Esophagus muscularis mucosa (tissue), 4 donors: ENCODE data around the gene SLC22A13. TPM values are rescaled to one million over a fixed set of nuclear protein-coding genes. Genes with fewer than 3 reads are reported as not detected.
"Not testable (repeated sequence)": the region's sequence is repeated elsewhere in the genome, so short reads cannot be mapped to it uniquely, and the experiment has no call there.

ENCODE experiments used
- DNase-seq: peaks from one replicate; pipeline ENCODE4 v3.0.0-alpha.2; 2017; ENCODE audit errors: extremely low spot score
- H3K27ac ChIP-seq, 4 donors: fragments of 200-600 bp; sonication (generic); replicated peaks in 1 of 4; 1 replicate in 3 of 4; 2 replicates in 1 of 4; pipeline ENCODE4 v1.5.1; 2016 to 2019; ENCODE audit warnings: mild to moderate bottlenecking in 1 of 4
- H3K27me3 ChIP-seq, 4 donors: fragments of 200-600 bp; sonication (generic); one replicate each; pipeline versions ENCODE4 v1.5.1 to v1.6.0; 2016 to 2019
- H3K36me3 ChIP-seq, 4 donors: fragments of 200-600 bp; sonication (generic); one replicate each; pipeline ENCODE4 v1.5.1; 2016 to 2019
- H3K4me1 ChIP-seq, 4 donors: fragments of 200-600 bp; sonication (generic); one replicate each; pipeline ENCODE4 v1.5.1; 2016 to 2019
- H3K4me3 ChIP-seq, 4 donors: fragments of 200-600 bp; sonication (generic); 1 replicate in 2 of 4; 2 replicates in 2 of 4; pipeline ENCODE4 v1.5.1; 2016 to 2019; ENCODE audit warnings: mild to moderate bottlenecking in 4 of 4, moderate library complexity in 1 of 4
- H3K9me3 ChIP-seq, 4 donors: fragments of 200-600 bp; sonication (generic); 1 replicate in 3 of 4; 2 replicates in 1 of 4; pipeline ENCODE4 v1.5.1; 2016 to 2019
- EP300 ChIP-seq: sonication (generic); formaldehyde crosslinking; IDR thresholded peaks from one replicate; pipeline ENCODE4 v1.6.1; 2017; ENCODE audit warnings: antibody characterized with exemption
- POLR2A ChIP-seq: fragments of 450-650 bp; IDR thresholded peaks from one replicate; pipeline ENCODE4 v1.6.1; 2017; ENCODE audit warnings: antibody characterized with exemption, moderate library complexity, mild to moderate bottlenecking, low read depth
- POLR2AphosphoS5 ChIP-seq, 2 donors: sonication (generic); formaldehyde crosslinking; IDR thresholded peaks; one replicate each; pipeline ENCODE4 v1.6.1; 2017; ENCODE audit warnings: antibody characterized with exemption in 2 of 2
- WGBS: methylation state at CpG from one replicate; pipeline ENCODE4 v1.1.5; 2018; 5-methylcytosine and 5-hydroxymethylcytosine counted together
- intact Hi-C: fragments of 100-400 bp; cut with DNase I; formaldehyde crosslinking; loops from one replicate; pipeline ENCODE4 v1.15.1; 2023
- total RNA-seq, 4 donors: library from RNA; depleted of rRNA; stranded (reverse); fragments of >200 nt; gene quantifications; one replicate each; pipeline versions ENCODE4 v1.1.0 to v1.2.1, GENCODE V29; 2016
- TF ChIP-seq, protein P1 (sequence below), 3 experiments: fragments of 200-600 bp in 2 of 3; fragments of 450-650 bp in 1 of 3; sonication (generic) in 2 of 3; IDR thresholded peaks; one replicate each; pipeline ENCODE4 v1.5.1; 2017 to 2019; ENCODE audit warnings: antibody characterized with exemption in 3 of 3, mild to moderate bottlenecking in 2 of 3, moderate library complexity in 1 of 3

Gene SLC22A13
- total RNA-seq, 4 donors from 2014 or later = 0.17 to 0.29 TPM; not detected in 2

- peak; percentile 74 for DNase-seq
These were observed 13.2 kb downstream of the SLC22A13 start for GRCh38 chr3:38278841-38279240.

DNA sequence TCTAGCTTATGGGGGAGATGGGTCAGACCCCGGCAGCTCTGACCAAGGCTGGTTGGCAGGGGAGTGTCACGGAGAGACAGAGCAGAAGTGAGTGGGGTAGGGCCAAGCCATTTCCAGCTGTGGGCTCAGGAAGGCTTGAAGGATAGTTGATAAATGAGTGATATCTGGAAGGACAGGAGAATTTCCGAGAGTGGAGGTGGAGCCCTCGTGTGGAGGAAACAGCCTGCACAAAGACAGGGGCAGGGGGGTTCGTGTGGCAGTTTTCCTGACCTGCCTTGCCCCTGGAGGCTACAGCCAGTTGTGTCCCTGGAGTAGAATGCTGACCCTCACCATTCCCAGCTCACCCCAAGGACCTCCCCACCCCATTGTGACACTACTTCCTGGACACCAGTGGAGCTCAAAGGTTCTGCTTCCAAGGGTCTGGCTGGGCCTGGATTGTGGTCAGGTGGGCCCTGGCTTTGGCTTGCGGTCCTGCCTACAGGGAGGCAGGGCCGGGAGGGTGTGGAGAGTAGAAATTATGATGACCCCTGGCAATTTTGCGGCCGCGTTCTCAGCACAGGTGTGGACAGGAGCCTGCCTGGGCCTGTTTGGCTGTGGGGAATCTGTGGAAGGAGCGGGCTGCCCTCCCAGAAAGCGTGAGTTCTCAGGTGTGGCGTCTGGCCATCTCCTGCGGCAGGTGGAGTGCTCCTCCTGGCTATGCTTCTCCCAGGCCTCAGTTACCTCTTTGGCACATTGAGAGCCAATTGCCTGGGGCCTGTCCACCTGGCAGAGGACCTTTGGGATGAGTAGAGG, 16.5 kb downstream of the SLC22A13 start, which contains the start of gene SLC22A14:
Gene SLC22A14 (plus strand): TSS at position 400 of the 792 bp plus-strand sequence. CDS start 23,733 bp downstream, outside the sequence.
- intact Hi-C loops = no loop called here
- Histone ChIP-seq H3K9me3 (no peaks in the 10 kb centered on the region), H3K4me1 (no peaks in the 10 kb centered on the region), H3K27me3 (no peaks in the 10 kb centered on the region), H3K27ac (no peak within 1 kb of the TSS), H3K36me3 (peaks cover 0 to 8% (median 3%) of the 10 kb centered on the region in 4 donors), H3K4me3 (no peak within 1 kb of the TSS)
- TF ChIP-seq, protein P1, sequence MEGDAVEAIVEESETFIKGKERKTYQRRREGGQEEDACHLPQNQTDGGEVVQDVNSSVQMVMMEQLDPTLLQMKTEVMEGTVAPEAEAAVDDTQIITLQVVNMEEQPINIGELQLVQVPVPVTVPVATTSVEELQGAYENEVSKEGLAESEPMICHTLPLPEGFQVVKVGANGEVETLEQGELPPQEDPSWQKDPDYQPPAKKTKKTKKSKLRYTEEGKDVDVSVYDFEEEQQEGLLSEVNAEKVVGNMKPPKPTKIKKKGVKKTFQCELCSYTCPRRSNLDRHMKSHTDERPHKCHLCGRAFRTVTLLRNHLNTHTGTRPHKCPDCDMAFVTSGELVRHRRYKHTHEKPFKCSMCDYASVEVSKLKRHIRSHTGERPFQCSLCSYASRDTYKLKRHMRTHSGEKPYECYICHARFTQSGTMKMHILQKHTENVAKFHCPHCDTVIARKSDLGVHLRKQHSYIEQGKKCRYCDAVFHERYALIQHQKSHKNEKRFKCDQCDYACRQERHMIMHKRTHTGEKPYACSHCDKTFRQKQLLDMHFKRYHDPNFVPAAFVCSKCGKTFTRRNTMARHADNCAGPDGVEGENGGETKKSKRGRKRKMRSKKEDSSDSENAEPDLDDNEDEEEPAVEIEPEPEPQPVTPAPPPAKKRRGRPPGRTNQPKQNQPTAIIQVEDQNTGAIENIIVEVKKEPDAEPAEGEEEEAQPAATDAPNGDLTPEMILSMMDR (IDR thresholded peaks at IDR 0.05) = no peak
- TF ChIP-seq POLR2AphosphoS5 (IDR thresholded peaks at IDR 0.05) = no peak
- no peak for TF ChIP-seq POLR2A
- TF ChIP-seq EP300 = no peak
- peak; percentile 87 for DNase-seq
- 95% methylated on average over 14 of the region's 14 CpGs for WGBS

More at GRCh38 chr3:38278841-38279240, 13.2 kb downstream of the SLC22A13 start:
- TF ChIP-seq, protein P1 (IDR thresholded peaks at IDR 0.05) = no peak
- TF ChIP-seq EP300 (no peak), POLR2A (no peak), POLR2AphosphoS5 (IDR thresholded peaks at IDR 0.05) (no peak)
- 83% methylated on average over 5 of the region's 5 CpGs for WGBS
- Histone ChIP-seq H3K9me3 (no peaks in the 10 kb centered on the region), H3K4me1 (no peaks in the 10 kb centered on the region), H3K27ac (no peak overlapping the region), H3K36me3 (peaks cover 0 to 32% (median 16%) of the 10 kb centered on the region in 4 donors), H3K4me3 (no peak overlapping the region), H3K27me3 (no peaks in the 10 kb centered on the region)
- intact Hi-C loops = no loop called here

DNA sequence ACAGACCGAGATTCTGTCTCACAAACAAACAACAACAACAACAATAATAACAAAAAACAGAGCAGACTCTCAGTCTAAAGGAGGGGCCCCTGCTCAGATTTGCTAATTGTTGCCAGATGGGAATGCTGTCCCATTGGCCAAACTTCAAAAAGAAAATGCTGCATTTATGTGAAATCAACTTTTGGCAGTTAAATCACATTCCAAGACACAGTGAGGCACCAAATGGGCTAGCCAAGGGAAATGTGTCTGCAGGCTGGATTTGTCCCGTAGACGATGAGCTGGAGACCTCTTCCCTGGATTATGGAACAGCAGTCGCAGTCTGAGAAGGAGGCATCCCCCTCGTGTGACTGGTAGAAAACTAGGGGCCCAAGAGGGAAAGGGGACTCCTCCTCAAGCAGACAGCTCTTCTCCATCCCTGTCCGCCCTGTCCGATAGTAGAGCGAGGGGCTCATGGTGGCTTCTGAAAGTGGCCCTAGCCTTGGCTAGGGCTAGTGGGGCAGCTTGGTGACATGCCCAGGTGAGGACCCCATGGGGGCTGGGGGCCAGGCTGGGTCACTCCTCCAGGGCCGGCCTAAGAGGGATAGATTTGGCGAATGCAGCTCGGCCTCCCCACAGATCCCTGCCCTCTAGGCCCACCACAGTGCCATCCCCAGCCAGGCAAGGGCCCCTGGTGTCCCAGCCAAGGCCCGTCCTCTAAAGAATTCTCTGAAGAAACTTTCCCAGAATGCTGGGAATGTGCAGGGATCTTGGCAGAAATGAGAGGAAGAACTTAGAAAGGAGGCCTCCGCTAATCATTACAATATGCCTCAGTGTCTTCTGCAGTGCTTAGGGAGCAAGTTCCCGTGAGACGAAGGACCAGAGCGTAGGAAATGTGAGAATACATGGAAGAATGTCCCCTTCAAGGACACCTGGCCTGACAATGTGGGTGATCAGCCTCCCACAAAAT, 18.5 kb downstream of the SLC22A13 start:
- WGBS = 77% methylated on average over 16 of the region's 16 CpGs
- H3K27me3 ChIP-seq = no peaks in the 10 kb centered on the region
- intact Hi-C loops = no loop called here

GRCh38 chr3:38284756-38285150, 19.1 kb downstream of the SLC22A13 start:
- TF ChIP-seq, protein P1 (IDR thresholded peaks at IDR 0.05) = no peak
- no peak for TF ChIP-seq EP300
- TF ChIP-seq POLR2AphosphoS5 (IDR thresholded peaks at IDR 0.05) = no peak
- H3K4me1 ChIP-seq = no peaks in the 10 kb centered on the region
- H3K4me3 ChIP-seq = no peak overlapping the region
- H3K27me3 ChIP-seq = no peaks in the 10 kb centered on the region
- no peak for DNase-seq
- no peak overlapping the region for H3K27ac ChIP-seq
- H3K36me3 ChIP-seq = no peaks in the 10 kb centered on the region
- intact Hi-C loops = no loop called here
- WGBS = 85% methylated on average over 6 of the region's 6 CpGs
- H3K9me3 ChIP-seq = no peaks in the 10 kb centered on the region

More for the DNA sequence above, 18.5 kb downstream of the SLC22A13 start:
- DNase-seq = no peak
- H3K4me1 ChIP-seq = no peaks in the 10 kb centered on the region
- H3K9me3 ChIP-seq = no peaks in the 10 kb centered on the region
- no peak overlapping the region for H3K4me3 ChIP-seq
- TF ChIP-seq POLR2A = no peak
- H3K36me3 ChIP-seq = no peaks in the 10 kb centered on the region
- no peak overlapping the region for H3K27ac ChIP-seq

- 99% methylated on average over 16 of the region's 16 CpGs for WGBS
- H3K4me1 ChIP-seq, H3K9me3 ChIP-seq, H3K27ac ChIP-seq, H3K27me3 ChIP-seq, H3K36me3 ChIP-seq, DNase-seq, H3K4me3 ChIP-seq, intact Hi-C loops: not testable (repeated sequence)
These were observed 23.9 kb downstream of the SLC22A13 start for GRCh38 chr3:38289286-38290217.

- H3K27ac ChIP-seq, DNase-seq, H3K36me3 ChIP-seq, H3K4me1 ChIP-seq, H3K4me3 ChIP-seq, H3K27me3 ChIP-seq, intact Hi-C loops, H3K9me3 ChIP-seq: not testable (repeated sequence)
- WGBS = 89% methylated on average over 4 of the region's 4 CpGs
These were observed 31.4 kb downstream of the SLC22A13 start for GRCh38 chr3:38297053-38297452.
